Medulla oblongata (tissue), 1 donor: ENCODE measurements around the gene SOX13.

Experiments
- DNase-seq: peaks from one replicate; pipeline ENCODE4 v3.0.0-alpha.2; 2015; ENCODE audit errors: extremely low spot score

Gene SOX13

GRCh38 chr1:204152310-204153044 lies 79.6 kb downstream of the SOX13 start:
- no peak for DNase-seq

- DNase-seq, result no peak
These were observed 80.8 kb downstream of the SOX13 start for GRCh38 chr1:204153667-204154066.

- no peak for DNase-seq
These were observed 81.8 kb downstream of the SOX13 start for GRCh38 chr1:204154568-204155255.

- DNase-seq, result no peak
These were observed 83.0 kb downstream of the SOX13 start for GRCh38 chr1:204155881-204156280.

GRCh38 chr1:204157962-204158361 lies 85.0 kb downstream of the SOX13 start:
- no peak for DNase-seq

GRCh38 chr1:204161609-204162493 lies 88.9 kb downstream of the SOX13 start:
- DNase-seq, result no peak

- DNase-seq, result peak; percentile 82
These were observed 89.7 kb downstream of the SOX13 start for GRCh38 chr1:204162494-204163074.

GRCh38 chr1:204166219-204166618 lies 93.3 kb downstream of the SOX13 start, which contains the start of gene REN:
TSS of gene REN (minus strand) at chr1:204166337. CDS start at chr1:204166293, 44 bp downstream.
- no peak for DNase-seq

- DNase-seq, result no peak
These were observed 94.8 kb downstream of the SOX13 start for GRCh38 chr1:204167730-204168129.

- no peak for DNase-seq
These were observed 96.9 kb downstream of the SOX13 start for GRCh38 chr1:204169858-204170257.

GRCh38 chr1:204170494-204171155 lies 97.7 kb downstream of the SOX13 start:
- no peak for DNase-seq

- no peak for DNase-seq
These were observed 98.8 kb downstream of the SOX13 start for GRCh38 chr1:204171751-204172178.

- peak; percentile 44 for DNase-seq
These were observed 99.6 kb downstream of the SOX13 start for GRCh38 chr1:204172404-204173029.

- DNase-seq, result no peak
These were observed 102.0 kb downstream of the SOX13 start for GRCh38 chr1:204174958-204175357.

GRCh38 chr1:204176049-204176448 lies 103.1 kb downstream of the SOX13 start:
- no peak for DNase-seq

GRCh38 chr1:204177133-204177532 lies 104.2 kb downstream of the SOX13 start:
- no peak for DNase-seq
